NT2/D1 (cell line): ENCODE data around the gene INHBE.

Experiments
- SUZ12 ChIP-seq: IDR thresholded peaks from 2 replicates; pipeline ENCODE4 v1.6.1; 2011; ENCODE audit not compliant: insufficient read length, insufficient read depth; ENCODE audit errors: extremely low read depth
- YY1 ChIP-seq: IDR thresholded peaks from 2 replicates; pipeline ENCODE4 v1.6.1; 2011; ENCODE audit not compliant: insufficient read length, insufficient read depth
- ZNF274 ChIP-seq: IDR thresholded peaks from 2 replicates; pipeline ENCODE4 v1.6.1; 2011; ENCODE audit warnings: mild to moderate bottlenecking, low read depth, low read length

GRCh38 chr12:57451233-57451778 is 3.8 kb upstream of the INHBE start:
- no peak for TF ChIP-seq YY1
- TF ChIP-seq SUZ12, result no peak
- no peak for TF ChIP-seq ZNF274
